ENCODE results near the gene OTX2. TPM values are rescaled to one million over a fixed set of nuclear protein-coding genes. Genes with fewer than 3 reads are reported as not detected.

Gene OTX2
- total and polyA plus RNA-seq, 2 experiments from 2014 or later, result 16.5 to 23.9 TPM

DNA sequence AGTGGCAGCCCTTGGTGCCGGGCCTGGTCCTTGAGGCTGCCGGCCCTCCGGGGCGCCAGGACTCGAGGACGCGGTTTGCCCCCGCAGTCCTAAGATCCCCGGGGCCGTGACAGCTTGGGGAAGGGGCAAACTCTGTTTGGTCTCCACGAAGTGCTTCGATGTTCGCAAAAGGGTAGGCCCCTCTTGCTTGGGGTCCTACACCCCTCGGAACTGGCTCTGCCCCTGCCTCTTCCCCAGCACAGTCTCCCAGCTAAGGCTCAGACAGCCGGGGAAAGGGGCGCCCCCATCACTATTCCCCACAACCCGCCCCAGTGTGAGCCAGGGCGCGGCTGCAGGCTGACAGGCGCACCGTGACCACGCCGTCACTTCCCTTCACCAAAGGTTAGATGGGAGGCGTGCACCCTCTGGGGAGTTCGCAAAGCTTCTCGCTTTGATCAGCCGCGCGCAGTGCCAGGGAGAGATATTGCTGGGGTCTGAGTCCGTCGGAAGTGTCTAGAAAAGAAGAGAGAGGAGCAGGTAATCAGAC lies 7.2 kb upstream of the OTX2 start (continued):
- TF ChIP-seq, protein P1, sequence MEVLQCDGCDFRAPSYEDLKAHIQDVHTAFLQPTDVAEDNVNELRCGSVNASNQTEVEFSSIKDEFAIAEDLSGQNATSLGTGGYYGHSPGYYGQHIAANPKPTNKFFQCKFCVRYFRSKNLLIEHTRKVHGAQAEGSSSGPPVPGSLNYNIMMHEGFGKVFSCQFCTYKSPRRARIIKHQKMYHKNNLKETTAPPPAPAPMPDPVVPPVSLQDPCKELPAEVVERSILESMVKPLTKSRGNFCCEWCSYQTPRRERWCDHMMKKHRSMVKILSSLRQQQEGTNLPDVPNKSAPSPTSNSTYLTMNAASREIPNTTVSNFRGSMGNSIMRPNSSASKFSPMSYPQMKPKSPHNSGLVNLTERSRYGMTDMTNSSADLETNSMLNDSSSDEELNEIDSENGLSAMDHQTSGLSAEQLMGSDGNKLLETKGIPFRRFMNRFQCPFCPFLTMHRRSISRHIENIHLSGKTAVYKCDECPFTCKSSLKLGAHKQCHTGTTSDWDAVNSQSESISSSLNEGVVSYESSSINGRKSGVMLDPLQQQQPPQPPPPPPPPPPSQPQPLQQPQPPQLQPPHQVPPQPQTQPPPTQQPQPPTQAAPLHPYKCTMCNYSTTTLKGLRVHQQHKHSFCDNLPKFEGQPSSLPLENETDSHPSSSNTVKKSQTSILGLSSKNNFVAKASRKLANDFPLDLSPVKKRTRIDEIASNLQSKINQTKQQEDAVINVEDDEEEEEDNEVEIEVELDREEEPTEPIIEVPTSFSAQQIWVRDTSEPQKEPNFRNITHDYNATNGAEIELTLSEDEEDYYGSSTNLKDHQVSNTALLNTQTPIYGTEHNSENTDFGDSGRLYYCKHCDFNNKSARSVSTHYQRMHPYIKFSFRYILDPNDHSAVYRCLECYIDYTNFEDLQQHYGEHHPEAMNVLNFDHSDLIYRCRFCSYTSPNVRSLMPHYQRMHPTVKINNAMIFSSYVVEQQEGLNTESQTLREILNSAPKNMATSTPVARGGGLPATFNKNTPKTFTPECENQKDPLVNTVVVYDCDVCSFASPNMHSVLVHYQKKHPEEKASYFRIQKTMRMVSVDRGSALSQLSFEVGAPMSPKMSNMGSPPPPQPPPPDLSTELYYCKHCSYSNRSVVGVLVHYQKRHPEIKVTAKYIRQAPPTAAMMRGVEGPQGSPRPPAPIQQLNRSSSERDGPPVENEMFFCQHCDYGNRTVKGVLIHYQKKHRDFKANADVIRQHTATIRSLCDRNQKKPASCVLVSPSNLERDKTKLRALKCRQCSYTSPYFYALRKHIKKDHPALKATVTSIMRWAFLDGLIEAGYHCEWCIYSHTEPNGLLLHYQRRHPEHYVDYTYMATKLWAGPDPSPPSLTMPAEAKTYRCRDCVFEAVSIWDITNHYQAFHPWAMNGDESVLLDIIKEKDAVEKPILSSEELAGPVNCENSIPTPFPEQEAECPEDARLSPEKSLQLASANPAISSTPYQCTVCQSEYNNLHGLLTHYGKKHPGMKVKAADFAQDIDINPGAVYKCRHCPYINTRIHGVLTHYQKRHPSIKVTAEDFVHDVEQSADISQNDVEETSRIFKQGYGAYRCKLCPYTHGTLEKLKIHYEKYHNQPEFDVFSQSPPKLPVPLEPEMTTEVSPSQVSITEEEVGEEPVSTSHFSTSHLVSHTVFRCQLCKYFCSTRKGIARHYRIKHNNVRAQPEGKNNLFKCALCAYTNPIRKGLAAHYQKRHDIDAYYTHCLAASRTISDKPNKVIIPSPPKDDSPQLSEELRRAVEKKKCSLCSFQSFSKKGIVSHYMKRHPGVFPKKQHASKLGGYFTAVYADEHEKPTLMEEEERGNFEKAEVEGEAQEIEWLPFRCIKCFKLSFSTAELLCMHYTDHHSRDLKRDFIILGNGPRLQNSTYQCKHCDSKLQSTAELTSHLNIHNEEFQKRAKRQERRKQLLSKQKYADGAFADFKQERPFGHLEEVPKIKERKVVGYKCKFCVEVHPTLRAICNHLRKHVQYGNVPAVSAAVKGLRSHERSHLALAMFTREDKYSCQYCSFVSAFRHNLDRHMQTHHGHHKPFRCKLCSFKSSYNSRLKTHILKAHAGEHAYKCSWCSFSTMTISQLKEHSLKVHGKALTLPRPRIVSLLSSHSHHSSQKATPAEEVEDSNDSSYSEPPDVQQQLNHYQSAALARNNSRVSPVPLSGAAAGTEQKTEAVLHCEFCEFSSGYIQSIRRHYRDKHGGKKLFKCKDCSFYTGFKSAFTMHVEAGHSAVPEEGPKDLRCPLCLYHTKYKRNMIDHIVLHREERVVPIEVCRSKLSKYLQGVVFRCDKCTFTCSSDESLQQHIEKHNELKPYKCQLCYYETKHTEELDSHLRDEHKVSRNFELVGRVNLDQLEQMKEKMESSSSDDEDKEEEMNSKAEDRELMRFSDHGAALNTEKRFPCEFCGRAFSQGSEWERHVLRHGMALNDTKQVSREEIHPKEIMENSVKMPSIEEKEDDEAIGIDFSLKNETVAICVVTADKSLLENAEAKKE (CRISPR knock-in tag; IDR thresholded peaks at IDR 0.05), result no peak
- TF ChIP-seq CREB1 (CRISPR knock-in tag; IDR thresholded peaks at IDR 0.05; ENCODE audit: low read depth) (no peak), STAT1 (IDR thresholded peaks at IDR 0.05; ENCODE audit: unreplicated experiment) (no peak), EZH2phosphoT487 (IDR thresholded peaks at IDR 0.05; ENCODE audit: unreplicated experiment) (peak; percentile 10), JUNB (IDR thresholded peaks at IDR 0.05; ENCODE audit: unreplicated experiment) (no peak), ZNF114 (CRISPR knock-in tag; IDR thresholded peaks at IDR 0.05) (no peak), EZH2 (IDR thresholded peaks at IDR 0.05; ENCODE audit: low read depth, unreplicated experiment) (peak; percentile 45)
- TF ChIP-seq, protein P2, sequence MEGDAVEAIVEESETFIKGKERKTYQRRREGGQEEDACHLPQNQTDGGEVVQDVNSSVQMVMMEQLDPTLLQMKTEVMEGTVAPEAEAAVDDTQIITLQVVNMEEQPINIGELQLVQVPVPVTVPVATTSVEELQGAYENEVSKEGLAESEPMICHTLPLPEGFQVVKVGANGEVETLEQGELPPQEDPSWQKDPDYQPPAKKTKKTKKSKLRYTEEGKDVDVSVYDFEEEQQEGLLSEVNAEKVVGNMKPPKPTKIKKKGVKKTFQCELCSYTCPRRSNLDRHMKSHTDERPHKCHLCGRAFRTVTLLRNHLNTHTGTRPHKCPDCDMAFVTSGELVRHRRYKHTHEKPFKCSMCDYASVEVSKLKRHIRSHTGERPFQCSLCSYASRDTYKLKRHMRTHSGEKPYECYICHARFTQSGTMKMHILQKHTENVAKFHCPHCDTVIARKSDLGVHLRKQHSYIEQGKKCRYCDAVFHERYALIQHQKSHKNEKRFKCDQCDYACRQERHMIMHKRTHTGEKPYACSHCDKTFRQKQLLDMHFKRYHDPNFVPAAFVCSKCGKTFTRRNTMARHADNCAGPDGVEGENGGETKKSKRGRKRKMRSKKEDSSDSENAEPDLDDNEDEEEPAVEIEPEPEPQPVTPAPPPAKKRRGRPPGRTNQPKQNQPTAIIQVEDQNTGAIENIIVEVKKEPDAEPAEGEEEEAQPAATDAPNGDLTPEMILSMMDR (conservative IDR thresholded peaks at IDR 0.05; ENCODE audit: low read depth in 2 of 2), result no peak
